GM18873 (cell line): ENCODE data around the gene TOX3.

Source experiments
- ATAC-seq: cut with Tn5 transposase; IDR thresholded peaks from one replicate; pipeline ENCODE4 v1.9.1; 2021; ENCODE audit warnings: mild to moderate bottlenecking, moderate library complexity, moderate number of reproducible peaks; ENCODE audit not compliant: unreplicated experiment, low FRiP score

TOX3 gene

GRCh38 chr16:52547004-52547833 is at the start of gene TOX3:
Gene TOX3 (minus strand): TSS chr16:52547143. CDS start chr16:52546723, 420 bp downstream.
- no peak for ATAC-seq

DNA sequence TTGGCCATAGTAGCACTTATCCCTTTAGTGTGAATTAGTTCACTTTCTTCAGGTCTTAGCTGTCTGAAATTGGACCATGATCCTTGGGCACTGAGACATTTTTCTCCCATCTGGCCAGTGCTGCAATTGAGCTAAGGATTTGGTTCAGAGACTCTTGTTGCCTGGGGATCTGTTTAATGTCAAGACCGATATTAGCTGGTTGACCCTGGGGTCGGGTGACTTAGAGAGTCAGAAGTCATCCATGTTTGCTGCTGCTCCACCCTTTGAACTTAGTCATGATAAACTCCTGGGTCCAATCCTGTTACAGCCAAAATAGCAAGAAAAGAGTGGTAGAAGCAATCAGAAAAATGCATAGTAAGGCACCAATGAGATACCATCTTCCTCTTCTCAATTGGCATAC is 45.8 kb upstream of the TOX3 start:
- no peak for ATAC-seq

DNA sequence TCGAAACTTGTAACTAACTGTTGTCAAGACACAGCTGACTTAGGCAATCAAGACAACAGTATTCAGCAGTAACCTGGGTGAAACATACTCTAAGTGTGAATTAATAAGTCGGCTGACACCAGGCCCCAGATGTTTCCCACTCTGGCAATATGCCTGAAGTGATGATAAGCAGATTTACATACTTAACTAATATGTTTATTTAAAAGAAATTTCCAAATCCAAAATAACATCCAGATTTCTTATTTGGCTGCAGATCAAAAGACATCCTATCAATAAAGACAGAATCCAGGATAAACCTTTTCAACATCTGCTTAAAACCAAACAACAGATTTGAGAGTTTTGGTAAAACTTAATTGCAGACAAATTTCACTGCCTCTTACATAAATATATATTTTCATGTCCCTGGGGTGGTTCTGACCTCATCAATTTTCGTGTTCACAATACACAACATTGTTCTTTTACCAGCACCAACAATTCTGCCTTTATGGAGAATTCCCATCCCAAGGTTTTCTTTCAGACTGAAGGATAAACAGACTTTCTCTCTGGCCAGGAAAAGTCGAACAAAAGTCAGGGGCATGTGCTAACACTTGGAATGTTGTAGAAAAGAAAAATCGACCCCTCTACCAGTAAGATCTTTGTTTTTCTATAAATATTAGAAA is 45.1 kb upstream of the TOX3 start:
- no peak for ATAC-seq

- ATAC-seq: no peak
These were observed 44.5 kb upstream of the TOX3 start for GRCh38 chr16:52591471-52591870.

- no peak for ATAC-seq
These were observed 39.2 kb upstream of the TOX3 start for GRCh38 chr16:52586159-52586558.

- ATAC-seq: no peak
These were observed 37.7 kb upstream of the TOX3 start for GRCh38 chr16:52584354-52585320.

DNA sequence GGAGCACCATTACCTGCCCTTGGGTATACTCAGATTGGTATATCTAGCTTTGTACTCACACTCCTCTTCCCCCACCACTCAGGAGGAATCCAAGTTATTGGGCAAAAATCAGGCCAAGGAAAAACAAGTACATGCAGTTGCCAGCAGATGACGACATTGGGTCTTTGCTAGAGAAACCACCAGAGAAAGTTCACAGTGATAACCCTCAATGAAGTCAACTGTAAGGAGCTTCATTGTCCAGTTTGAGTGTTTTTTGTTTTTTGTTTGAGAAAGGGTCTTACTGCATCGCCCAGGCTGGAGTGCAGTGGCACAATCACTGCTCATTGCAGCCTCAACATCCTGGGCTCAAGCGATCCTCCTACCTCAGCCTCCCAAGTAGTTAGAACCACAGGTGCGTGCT is 34.6 kb upstream of the TOX3 start:
- ATAC-seq: no peak

DNA sequence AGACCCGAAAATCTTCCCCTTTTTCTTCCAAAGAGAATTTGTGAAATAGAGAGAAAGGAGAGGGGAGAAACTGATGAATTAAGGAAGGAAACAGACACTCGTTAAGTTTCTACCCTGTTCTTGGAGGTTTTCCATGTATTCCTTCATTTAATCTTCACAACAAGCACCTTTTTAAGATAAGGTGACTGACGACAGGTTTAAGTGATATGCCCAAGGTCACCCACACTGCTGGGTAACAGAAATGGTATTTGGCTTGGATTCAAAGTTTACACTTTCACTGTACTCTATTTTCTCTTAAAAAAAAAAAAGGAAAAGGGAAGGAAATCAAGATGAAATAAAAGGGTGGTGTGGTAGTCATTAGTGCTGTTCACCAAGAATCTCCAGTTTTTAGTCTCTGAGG is 33.5 kb upstream of the TOX3 start:
- no peak for ATAC-seq

DNA sequence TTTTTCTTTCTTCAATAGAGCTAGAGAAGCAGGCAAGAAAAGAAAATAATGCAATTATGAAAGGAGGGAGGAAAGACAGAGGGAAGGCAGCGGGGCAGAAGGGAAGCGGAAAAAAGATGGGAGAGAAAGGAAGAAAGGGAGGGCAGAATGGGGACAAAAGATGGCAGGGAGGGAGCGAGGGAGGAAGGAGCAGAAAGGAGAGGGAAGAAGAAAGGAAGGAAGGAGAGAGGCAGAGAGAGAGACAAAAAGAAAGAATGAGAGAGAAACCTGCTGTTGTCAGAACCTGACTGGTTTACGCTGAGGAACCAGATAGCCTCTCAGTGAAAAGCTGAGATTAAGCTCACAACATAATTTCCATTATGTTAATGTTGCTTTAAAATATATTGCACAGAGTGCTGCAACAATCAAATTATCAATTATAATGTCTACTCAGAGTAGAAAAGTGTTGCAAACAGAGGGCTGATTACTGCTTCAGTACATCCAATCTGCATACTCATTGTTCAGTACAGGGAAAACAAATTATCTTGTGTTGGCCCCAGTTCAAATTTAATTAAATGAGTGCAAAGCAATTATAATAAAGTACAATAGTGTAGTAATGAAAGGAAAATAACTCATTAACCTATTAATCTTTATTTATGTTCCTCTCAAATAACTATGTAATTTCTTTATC is 32.0 kb upstream of the TOX3 start:
- no peak for ATAC-seq

GRCh38 chr16:52578007-52578828 is 31.3 kb upstream of the TOX3 start:
- ATAC-seq: no peak

GRCh38 chr16:52577130-52577706 is 30.3 kb upstream of the TOX3 start:
- ATAC-seq: no peak

DNA sequence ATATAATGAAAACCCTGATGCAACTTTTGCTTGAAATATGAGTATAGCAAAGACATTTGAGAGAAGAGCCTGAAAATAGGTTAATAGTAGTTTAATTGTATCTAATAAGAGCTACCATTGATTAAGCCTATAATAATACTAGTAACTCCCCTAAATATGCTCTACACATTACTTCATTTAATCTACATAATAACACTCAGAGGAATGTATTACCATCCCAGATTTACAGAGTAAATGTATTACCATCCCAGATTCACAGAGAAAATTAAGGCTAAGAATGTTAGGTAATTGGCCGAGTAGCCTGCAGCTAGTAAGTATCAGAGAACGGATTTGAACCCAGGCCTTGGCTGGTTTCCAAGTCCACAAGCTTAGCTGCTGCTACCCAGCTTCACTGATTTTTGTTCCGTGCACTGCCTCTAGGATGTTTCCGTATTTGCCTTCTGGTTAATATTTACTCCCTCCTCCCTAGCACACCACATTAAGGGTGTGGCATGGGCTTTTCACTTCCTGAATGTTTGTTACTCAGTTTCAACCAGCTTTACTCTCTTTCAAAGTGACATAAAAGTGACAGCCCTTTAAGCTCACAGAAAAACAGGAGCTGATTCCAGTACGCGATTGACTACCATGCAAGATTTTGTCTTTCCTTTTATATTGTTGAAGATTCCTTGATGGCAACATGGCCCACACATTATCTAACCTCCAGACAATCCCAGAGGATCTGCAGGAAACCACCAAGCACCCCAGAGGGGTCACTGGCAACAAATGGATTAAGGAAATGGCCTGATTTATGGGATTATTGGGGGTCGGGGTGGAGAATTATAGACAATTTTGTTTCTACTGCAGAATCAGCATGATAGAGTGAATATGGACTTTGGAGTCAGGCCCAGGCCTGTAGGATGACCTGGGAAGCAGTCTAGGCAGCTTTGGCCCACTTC is 26.7 kb upstream of the TOX3 start:
- peak; percentile 55 for ATAC-seq

DNA sequence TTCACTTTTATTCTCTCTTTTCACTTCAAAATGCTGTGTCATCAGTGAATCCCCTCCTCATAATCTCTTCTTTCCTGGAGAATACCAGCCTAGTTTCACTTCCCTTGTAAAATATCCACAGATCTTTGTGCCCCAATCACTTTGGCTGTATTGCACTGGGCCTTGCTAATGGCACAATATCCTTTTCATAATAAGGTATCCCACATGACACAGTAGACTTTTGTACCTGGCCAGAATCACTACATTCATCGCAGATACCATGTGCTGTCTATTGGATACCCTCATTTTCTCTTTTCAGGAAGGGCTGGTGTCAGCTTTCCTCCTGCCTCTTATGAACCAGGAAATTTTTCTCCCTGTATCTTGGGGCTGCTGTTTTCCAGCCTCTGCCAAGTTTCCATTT is 25.7 kb upstream of the TOX3 start:
- ATAC-seq: no peak

- no peak for ATAC-seq
These were observed 23.6 kb upstream of the TOX3 start for GRCh38 chr16:52570495-52571091.

- no peak for ATAC-seq
These were observed 22.8 kb upstream of the TOX3 start for GRCh38 chr16:52569701-52570100.

GRCh38 chr16:52568983-52569690 is 22.2 kb upstream of the TOX3 start:
- ATAC-seq: no peak

DNA sequence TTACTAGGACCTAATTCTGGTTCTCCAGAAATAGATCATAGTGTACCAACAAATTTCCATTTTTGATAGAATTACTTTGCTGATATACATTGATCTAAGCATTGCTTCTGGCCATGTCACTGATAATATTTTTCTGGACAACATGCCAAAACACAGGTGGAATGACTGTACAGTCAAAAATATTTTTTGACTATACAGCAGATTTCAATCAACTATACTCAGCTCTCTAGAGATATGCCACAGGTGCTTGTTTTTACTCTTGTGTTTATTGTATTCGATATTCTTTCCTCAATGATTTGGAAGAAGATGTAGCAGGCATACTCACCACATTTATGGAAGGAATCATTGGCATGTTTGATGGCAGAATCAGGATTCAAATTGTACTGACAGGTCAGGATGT is 21.6 kb upstream of the TOX3 start:
- no peak for ATAC-seq
